ENCODE measurements around the gene PTCH1.

GRCh38 chr9:95429948-95430620 is 86.7 kb downstream of the PTCH1 start:
- TF ChIP-seq EZH2phosphoT487 (IDR thresholded peaks at IDR 0.05; ENCODE audit: low read depth, severe bottlenecking, unreplicated experiment) (no peak), EZH2 (IDR thresholded peaks at IDR 0.05; ENCODE audit: borderline replicate concordance) (no peak)

Data from hepatocyte (in vitro differentiated cells).